GM13976 (cell line): ENCODE measurements around the gene COMP.

Experiments
- DNase-seq: peaks from one replicate; pipeline ENCODE4 v3.0.0; 2012; ENCODE audit warnings: low spot score
- CTCF ChIP-seq: IDR thresholded peaks from 2 replicates; pipeline ENCODE4 v1.5.1; 2012; ENCODE audit warnings: borderline replicate concordance, mild to moderate bottlenecking; ENCODE audit not compliant: insufficient read depth; ENCODE audit errors: extremely low read depth, missing control alignments, control extremely low read depth
- in situ Hi-C: fragments of 300-500 bp; cut with MboI; formaldehyde crosslinking; loops from one replicate; pipeline ENCODE4 v1.12.0; 2022; ENCODE audit warnings: low sequenced_read_pairs, mixed read lengths, inconsistent platforms; ENCODE audit not compliant: unreplicated experiment

Gene COMP

GRCh38 chr19:18774782-18775444, 16.2 kb downstream of the COMP start:
- in situ Hi-C loops, result no loop called here
- DNase-seq, result no peak
- TF ChIP-seq CTCF, result no peak

GRCh38 chr19:18774107-18774506, 17.0 kb downstream of the COMP start:
- TF ChIP-seq CTCF, result no peak
- in situ Hi-C loops, result no loop called here
- DNase-seq, result no peak

GRCh38 chr19:18773682-18774081, 17.4 kb downstream of the COMP start:
- TF ChIP-seq CTCF, result no peak
- DNase-seq, result no peak
- in situ Hi-C loops, result no loop called here

- in situ Hi-C loops, result no loop called here
- no peak for DNase-seq
- no peak for TF ChIP-seq CTCF
Measured at GRCh38 chr19:18772620-18773587, 18.2 kb downstream of the COMP start.

GRCh38 chr19:18771328-18772242, 19.5 kb downstream of the COMP start:
- in situ Hi-C loops, result no loop called here
- DNase-seq, result no peak
- TF ChIP-seq CTCF, result peak; percentile 9
